Endothelial cell of umbilical vein (primary cell): Measurements from ENCODE around the gene CHID1.

Experiments used
- JUN ChIP-seq: IDR thresholded peaks from 2 replicates; pipeline ENCODE4 v1.6.1; 2011; ENCODE audit warnings: borderline replicate concordance, low read depth; ENCODE audit not compliant: insufficient read length, insufficient read depth
- POLR2A ChIP-seq: IDR thresholded peaks from 2 replicates; pipeline ENCODE4 v1.6.1; 2012; ENCODE audit warnings: low read depth, mild to moderate bottlenecking, control low read depth, low read length
- TF ChIP-seq, protein P1 (sequence below): IDR thresholded peaks from 2 replicates; pipeline ENCODE4 v1.6.1; 2011; ENCODE audit not compliant: insufficient read depth, insufficient read length

DNA sequence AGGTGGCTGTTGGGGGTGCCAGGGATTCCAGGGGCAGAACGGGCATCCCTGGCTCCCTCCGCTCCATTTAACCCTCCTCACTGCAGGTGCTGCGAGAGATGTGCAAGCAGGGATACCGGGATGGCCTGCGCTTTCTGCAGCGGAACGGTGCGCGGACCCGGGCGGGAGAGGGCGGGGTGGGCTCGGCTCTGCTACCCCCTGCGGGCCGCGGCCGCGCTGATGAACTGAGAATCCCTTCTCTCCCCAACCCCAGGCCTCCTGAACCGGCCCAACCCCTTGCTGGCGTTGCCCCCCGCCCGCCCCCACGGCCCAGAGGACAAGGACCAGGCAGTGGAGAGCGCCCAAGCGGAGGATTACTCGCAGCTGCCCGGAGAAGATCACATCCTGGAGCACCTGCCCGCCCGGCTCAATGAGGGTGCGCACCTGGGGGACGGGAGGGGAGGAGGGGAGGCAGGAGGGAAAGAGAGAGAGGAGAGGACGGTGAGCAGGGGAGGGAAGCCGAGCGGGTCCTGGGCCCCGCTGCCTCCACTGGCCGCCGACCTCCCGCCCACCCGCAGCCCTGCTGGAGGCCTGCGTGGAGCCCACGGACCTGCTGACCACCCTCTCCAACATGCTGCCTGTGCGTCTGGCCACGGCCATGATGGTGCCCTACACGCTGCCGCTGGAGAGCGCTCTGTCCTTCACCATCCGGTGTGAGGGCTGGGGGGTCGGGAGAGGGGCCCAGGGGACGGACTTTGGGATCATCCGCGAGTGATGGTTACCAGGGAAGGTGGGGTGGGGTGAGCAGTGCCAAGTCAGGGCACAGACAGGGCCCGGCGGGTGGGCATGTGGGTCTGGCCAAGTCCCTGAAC is 86.9 kb downstream of the CHID1 start:
- TF ChIP-seq, protein P1, sequence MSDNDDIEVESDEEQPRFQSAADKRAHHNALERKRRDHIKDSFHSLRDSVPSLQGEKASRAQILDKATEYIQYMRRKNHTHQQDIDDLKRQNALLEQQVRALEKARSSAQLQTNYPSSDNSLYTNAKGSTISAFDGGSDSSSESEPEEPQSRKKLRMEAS: no peak
- TF ChIP-seq POLR2A: no peak
- TF ChIP-seq JUN: no peak
